AG04450 (cell line): ENCODE data around the gene LHX5. TPM values are rescaled to one million over a fixed set of nuclear protein-coding genes. Genes with fewer than 3 reads are reported as not detected.

Experiments
- CTCF ChIA-PET: fragments of 300-600, 350-600 bp; formaldehyde crosslinking; extraction: SDS; loops from one replicate; lab custom pipeline; 2022; ENCODE audit warnings: antibody characterized with exemption, inconsistent platforms; lab: Charles Lee
- POLR2A ChIA-PET: fragments of 350-600 bp; formaldehyde crosslinking; extraction: SDS; loops from one replicate; lab custom pipeline; 2021; ENCODE audit warnings: antibody characterized with exemption, inconsistent platforms; lab: Yijun Ruan, JAX
- DNase-seq: peaks from one replicate; pipeline ENCODE4 v3.0.0-alpha.2; 2011; ENCODE audit warnings: low read depth, low spot score
- H3K27ac ChIP-seq: one replicate; pipeline ENCODE4 v1.5.1; 2012; ENCODE audit warnings: low read depth, low read length, control low read depth
- H3K27me3 ChIP-seq: one replicate; pipeline ENCODE4 v1.6.0; 2012; ENCODE audit warnings: low read length; ENCODE audit not compliant: control insufficient read depth, insufficient read depth
- H3K4me3 ChIP-seq: 2 replicates; pipeline ENCODE4 v1.5.1; 2011; ENCODE audit warnings: mild to moderate bottlenecking, low read depth, low read length, control low read depth
- H3K9me3 ChIP-seq: 2 replicates; pipeline ENCODE4 v1.5.1; 2012; ENCODE audit warnings: low read length; ENCODE audit not compliant: control insufficient read depth, insufficient read depth
- polyA plus RNA-seq: library from polyadenylated mRNA; depleted of rRNA; stranded (reverse); fragments of >200 nt; gene quantifications from 2 replicates; pipeline ENCODE4 v1.2.3, GENCODE V29; 2011
- TF ChIP-seq, protein P1 (sequence below): IDR thresholded peaks from 2 replicates; pipeline ENCODE4 v1.5.1; 2011; ENCODE audit warnings: low read depth, low read length, control low read depth, inconsistent platforms

The LHX5 gene
- polyA plus RNA-seq, 1 experiment, result not detected

DNA sequence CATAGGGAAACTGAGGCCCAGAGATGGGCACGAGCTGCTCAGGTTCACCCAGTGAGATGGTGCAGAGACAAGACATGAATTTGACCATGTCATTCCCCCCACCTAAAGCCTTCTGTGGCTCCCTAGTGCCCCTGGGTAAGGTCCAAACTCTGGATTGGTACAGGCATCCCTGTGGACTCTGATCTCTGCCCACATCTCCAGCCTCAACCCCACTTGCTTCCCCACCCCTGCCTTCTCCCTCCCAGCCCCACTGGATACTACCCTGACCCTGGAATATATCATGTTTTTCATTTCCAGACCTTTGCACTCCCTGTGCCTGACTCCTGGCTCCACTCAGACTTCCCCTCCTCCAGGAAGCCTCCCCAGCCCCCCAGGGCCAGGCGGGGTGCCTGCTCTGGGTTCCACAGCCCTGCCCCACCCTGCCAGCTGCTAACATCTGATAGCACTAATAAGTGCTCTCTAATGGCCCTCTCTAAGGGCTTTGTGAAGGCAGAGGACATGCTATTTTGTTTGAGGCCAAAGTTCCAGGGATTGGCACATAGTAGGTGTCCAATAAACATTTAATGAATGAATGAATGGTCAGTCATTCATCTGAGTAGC is 50.6 kb downstream of the LHX5 start:
- ChIA-PET POLR2A (interaction anchor here (0.6 to 1.3 kb wide), 2 partner anchors 86 to 104 kb away, joined by 3 to 4 read pairs; partner anchors contain the start of gene SLC8B1), CTCF (interaction anchor here (0.5 to 0.9 kb wide), 2 partner anchors 108 to 227 kb away, joined by 3 to 7 read pairs; no protein-coding TSS in a partner anchor)
- TF ChIP-seq, protein P1, sequence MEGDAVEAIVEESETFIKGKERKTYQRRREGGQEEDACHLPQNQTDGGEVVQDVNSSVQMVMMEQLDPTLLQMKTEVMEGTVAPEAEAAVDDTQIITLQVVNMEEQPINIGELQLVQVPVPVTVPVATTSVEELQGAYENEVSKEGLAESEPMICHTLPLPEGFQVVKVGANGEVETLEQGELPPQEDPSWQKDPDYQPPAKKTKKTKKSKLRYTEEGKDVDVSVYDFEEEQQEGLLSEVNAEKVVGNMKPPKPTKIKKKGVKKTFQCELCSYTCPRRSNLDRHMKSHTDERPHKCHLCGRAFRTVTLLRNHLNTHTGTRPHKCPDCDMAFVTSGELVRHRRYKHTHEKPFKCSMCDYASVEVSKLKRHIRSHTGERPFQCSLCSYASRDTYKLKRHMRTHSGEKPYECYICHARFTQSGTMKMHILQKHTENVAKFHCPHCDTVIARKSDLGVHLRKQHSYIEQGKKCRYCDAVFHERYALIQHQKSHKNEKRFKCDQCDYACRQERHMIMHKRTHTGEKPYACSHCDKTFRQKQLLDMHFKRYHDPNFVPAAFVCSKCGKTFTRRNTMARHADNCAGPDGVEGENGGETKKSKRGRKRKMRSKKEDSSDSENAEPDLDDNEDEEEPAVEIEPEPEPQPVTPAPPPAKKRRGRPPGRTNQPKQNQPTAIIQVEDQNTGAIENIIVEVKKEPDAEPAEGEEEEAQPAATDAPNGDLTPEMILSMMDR, result no peak
- no peak overlapping the region for H3K4me3 ChIP-seq
- H3K27ac ChIP-seq, result no peak overlapping the region
- no peaks in the 10 kb centered on the region for H3K27me3 ChIP-seq
- no peak for DNase-seq
- no peaks in the 10 kb centered on the region for H3K9me3 ChIP-seq

- DNase-seq, result no peak
- no peak overlapping the region for H3K4me3 ChIP-seq
- no peaks in the 10 kb centered on the region for H3K9me3 ChIP-seq
- ChIA-PET CTCF (interaction anchor here (0.7 kb wide), 1 partner anchor 1201 kb away, joined by 4 read pairs; no protein-coding TSS in a partner anchor), POLR2A (interaction anchor here (0.7 kb wide), 1 partner anchor 101 kb away, joined by 4 read pairs; no protein-coding TSS in a partner anchor)
- H3K27ac ChIP-seq, result no peak overlapping the region
- peaks cover 2% of the 10 kb centered on the region for H3K27me3 ChIP-seq
- TF ChIP-seq, protein P1, result no peak
Measured at GRCh38 chr12:113418213-113418879, 53.3 kb downstream of the LHX5 start.

- CTCF ChIA-PET, result interaction anchor here (1.9 kb wide), 1 partner anchor 9 kb away, joined by 16 read pairs; no protein-coding TSS in a partner anchor
- no peaks in the 10 kb centered on the region for H3K9me3 ChIP-seq
- peaks cover 6% of the 10 kb centered on the region for H3K27me3 ChIP-seq
- POLR2A ChIA-PET, result no interaction called here
- H3K27ac ChIP-seq, result no peak overlapping the region
- no peak overlapping the region for H3K4me3 ChIP-seq
- no peak for DNase-seq
- TF ChIP-seq, protein P1, result no peak
Measured at GRCh38 chr12:113416091-113416754, 55.4 kb downstream of the LHX5 start.

GRCh38 chr12:113414519-113415038 is 57.1 kb downstream of the LHX5 start:
- TF ChIP-seq, protein P1, result no peak
- ChIA-PET CTCF (interaction anchor here (2.3 kb wide), 1 partner anchor 11 kb away, joined by 17 read pairs; no protein-coding TSS in a partner anchor), POLR2A (no interaction called here)
- H3K4me3 ChIP-seq, result no peak overlapping the region
- H3K27ac ChIP-seq, result no peak overlapping the region
- H3K27me3 ChIP-seq, result peaks cover 13% of the 10 kb centered on the region
- no peaks in the 10 kb centered on the region for H3K9me3 ChIP-seq
- no peak for DNase-seq
